ENCODE results near the gene ACCSL.

- TF ChIP-seq, protein P1, sequence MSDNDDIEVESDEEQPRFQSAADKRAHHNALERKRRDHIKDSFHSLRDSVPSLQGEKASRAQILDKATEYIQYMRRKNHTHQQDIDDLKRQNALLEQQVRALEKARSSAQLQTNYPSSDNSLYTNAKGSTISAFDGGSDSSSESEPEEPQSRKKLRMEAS (IDR thresholded peaks at IDR 0.05), result no peak
- no peak for TF ChIP-seq EP300 (IDR thresholded peaks at IDR 0.05; ENCODE audit: borderline replicate concordance)
- TF ChIP-seq TAF1 (IDR thresholded peaks at IDR 0.05; ENCODE audit: low read depth), result no peak
- no peak for TF ChIP-seq CEBPB (IDR thresholded peaks at IDR 0.05)
- TF ChIP-seq RAD21 (IDR thresholded peaks at IDR 0.05; ENCODE audit: low read depth), result no peak
- TF ChIP-seq, protein P2, sequence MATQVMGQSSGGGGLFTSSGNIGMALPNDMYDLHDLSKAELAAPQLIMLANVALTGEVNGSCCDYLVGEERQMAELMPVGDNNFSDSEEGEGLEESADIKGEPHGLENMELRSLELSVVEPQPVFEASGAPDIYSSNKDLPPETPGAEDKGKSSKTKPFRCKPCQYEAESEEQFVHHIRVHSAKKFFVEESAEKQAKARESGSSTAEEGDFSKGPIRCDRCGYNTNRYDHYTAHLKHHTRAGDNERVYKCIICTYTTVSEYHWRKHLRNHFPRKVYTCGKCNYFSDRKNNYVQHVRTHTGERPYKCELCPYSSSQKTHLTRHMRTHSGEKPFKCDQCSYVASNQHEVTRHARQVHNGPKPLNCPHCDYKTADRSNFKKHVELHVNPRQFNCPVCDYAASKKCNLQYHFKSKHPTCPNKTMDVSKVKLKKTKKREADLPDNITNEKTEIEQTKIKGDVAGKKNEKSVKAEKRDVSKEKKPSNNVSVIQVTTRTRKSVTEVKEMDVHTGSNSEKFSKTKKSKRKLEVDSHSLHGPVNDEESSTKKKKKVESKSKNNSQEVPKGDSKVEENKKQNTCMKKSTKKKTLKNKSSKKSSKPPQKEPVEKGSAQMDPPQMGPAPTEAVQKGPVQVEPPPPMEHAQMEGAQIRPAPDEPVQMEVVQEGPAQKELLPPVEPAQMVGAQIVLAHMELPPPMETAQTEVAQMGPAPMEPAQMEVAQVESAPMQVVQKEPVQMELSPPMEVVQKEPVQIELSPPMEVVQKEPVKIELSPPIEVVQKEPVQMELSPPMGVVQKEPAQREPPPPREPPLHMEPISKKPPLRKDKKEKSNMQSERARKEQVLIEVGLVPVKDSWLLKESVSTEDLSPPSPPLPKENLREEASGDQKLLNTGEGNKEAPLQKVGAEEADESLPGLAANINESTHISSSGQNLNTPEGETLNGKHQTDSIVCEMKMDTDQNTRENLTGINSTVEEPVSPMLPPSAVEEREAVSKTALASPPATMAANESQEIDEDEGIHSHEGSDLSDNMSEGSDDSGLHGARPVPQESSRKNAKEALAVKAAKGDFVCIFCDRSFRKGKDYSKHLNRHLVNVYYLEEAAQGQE (IDR thresholded peaks at IDR 0.05; ENCODE audit: low read depth), result no peak
Observed at GRCh38 chr11:44046182-44046581, 1.6 kb upstream of the ACCSL start.

All from Ishikawa (cell line).